T-helper 2 cell treated with Interferon-gamma antibody and Interleukin-4, amounts not matched to agents 100 ng/mL and 5 ng/mL, for 36 hours (primary cell): ENCODE results near the gene AUP1. TPM values are rescaled to one million over a fixed set of nuclear protein-coding genes. Genes with fewer than 3 reads are reported as not detected.

Experiments used
- intact Hi-C: fragments of 100-400 bp; cut with micrococcal nuclease; formaldehyde crosslinking; loops from one replicate; pipeline ENCODE4 v1.15.1; 2023
- total RNA-seq: library from RNA; stranded (reverse); gene quantifications from 2 replicates; pipeline ENCODE4 v1.2.3, GENCODE V29; 2022

The AUP1 gene
- total RNA-seq, 1 donor from 2014 or later, result 148 TPM

DNA sequence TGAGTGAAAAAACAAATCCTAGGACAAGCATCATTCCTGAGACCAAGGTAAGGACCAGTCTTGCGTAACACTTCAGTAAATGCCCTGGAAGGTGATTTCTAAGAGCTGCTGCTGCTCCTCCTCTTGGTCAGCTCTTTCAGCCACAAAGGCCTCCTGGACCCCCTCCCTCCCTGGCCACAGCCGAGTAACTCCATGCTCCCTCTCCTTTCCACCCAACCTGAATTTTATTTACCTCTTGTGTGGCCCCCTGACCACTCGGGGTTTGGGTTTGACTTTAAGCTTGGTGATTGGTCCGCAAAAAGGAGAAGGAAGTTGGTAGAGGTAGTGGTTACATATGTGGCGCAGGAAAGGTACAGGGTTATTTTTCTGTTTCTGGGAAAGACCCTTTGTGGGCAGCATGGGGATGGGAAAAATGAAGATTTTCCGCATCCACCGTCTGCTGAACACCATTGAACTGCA is 9.4 kb upstream of the AUP1 start:
- intact Hi-C loops, result no loop called here

DNA sequence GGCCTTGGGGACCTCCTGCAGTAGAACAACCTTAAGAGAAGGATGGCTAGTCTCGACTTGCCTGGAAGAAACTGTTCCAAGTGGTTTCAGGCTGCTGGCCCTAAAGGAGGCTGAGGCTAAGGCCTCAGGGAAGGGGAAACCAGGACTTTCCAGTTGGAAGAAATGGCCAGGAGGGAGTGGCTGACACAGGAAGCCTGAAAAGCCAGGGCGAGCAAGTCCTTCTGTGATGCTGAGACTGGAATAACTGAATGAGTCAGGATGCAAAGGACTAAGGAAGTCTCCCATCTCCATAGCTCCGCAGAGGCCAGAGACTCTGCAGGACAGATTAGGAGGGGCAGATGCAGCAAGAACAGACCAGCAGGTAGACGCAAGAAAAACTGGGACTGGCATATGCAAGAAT is 7.6 kb upstream of the AUP1 start:
- intact Hi-C loops, result no loop called here

DNA sequence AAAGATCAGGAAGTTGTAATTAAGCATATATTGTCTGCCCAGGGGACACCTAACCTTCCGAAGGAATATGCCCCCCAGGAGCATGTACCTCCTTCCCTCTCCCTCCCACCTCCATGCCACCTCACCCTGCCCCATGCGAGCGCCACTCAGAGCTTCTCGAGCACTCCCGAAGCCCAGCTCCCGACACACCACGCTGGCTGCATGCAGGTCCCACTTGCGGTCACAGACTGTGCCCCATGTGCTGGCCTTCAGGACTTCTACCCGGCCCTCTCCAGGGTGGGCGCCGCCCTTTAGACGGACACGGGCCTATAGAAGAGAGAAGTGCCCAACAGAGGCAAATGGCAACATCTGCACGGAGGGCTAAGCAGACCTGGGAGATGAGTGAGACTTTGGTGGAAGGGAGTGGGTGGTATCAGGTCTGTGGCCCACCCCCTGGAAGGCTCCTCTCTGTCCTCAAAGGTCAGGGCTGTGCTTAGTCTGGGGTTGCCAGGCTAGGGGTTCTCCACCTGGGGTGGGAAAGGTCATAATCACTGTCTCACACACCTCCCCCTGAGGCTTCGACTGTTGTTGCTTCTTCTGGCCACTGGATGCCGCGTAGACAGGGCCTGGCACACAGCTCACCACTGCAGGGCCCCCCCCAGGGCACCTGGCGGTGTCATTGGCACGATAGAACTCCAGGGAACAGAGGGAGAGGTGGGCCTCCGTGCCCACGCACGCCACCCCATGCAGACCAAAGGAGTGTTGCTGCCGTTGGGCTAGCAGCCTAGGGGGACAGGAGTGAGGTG is 6.9 kb upstream of the AUP1 start:
- intact Hi-C loops, result no loop called here

GRCh38 chr2:74535440-74535965 is 6.0 kb upstream of the AUP1 start:
- intact Hi-C loops, result no loop called here

- intact Hi-C loops, result loop anchor here (5.0 kb wide), 1 partner anchor 37 kb away; the partner anchor contains the start of gene LBX2
These were observed 4.9 kb upstream of the AUP1 start for GRCh38 chr2:74534411-74534810.

- intact Hi-C loops, result loop anchor here (5.0 kb wide), 1 partner anchor 36 kb away; the partner anchor contains the start of gene LBX2
These were observed 4.0 kb upstream of the AUP1 start for GRCh38 chr2:74533464-74533863.

DNA sequence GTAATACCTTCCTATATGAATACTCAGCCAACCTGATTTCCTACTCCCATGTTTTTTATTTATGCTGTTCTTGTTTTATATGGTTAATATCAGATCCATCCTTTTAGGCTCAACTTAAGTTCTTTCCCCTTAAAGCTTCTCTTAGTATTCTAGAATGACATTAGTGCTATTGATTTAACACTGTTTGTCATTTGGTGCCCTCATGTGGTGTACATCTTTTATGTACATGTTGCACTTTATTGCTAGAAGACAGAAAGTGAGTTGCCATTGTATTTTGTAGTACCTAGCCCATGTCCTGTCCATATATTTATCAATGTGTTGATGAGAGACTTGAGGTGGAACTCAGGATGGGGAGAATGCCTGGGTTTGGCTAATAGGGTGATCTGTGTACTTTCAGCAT is 2.7 kb upstream of the AUP1 start:
- intact Hi-C loops, result loop anchor here (1.0 to 5.0 kb wide), 2 partner anchors 35 to 282 kb away; partner anchors contain the start of gene LBX2

- intact Hi-C loops, result loop anchor here (1.0 to 5.0 kb wide), 2 partner anchors 34 to 281 kb away; partner anchors contain the start of gene LBX2
These were observed 2.2 kb upstream of the AUP1 start for GRCh38 chr2:74531666-74532065.

DNA sequence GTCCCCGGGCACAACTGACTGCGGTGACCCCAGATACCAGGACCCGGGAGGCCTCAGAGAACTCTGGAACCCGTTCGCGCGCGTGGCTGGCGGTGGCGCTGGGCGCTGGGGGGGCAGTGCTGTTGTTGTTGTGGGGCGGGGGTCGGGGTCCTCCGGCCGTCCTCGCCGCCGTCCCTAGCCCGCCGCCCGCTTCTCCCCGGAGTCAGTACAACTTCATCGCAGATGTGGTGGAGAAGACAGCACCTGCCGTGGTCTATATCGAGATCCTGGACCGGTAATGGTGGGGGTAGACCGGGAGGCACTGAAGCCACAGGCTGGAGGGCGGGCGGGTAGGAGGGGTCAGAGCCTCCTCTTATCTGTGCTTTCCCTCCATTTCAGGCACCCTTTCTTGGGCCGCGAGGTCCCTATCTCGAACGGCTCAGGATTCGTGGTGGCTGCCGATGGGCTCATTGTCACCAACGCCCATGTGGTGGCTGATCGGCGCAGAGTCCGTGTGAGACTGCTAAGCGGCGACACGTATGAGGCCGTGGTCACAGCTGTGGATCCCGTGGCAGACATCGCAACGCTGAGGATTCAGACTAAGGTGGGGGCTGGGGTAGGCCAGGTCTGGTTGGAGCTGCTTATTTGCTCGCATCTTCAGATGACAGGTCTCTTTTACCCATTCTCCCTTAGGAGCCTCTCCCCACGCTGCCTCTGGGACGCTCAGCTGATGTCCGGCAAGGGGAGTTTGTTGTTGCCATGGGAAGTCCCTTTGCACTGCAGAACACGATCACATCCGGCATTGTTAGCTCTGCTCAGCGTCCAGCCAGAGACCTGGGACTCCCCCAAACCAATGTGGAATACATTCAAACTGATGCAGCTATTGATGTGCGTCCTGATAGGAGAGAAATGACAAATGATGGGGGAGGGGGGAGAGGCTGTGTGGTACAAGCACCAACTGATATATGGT is 1.0 kb upstream of the AUP1 start:
- intact Hi-C loops, result loop anchor here (5.0 kb wide), 1 partner anchor 33 kb away; the partner anchor contains the start of gene LBX2

- intact Hi-C loops, result loop anchor here (1.0 to 2.0 kb wide), 10 partner anchors 14 to 792 kb away; partner anchors contain the start of genes C2orf81, DOK1, MRPL53 and PCGF1
These were observed 728 bp downstream of the AUP1 start for GRCh38 chr2:74528600-74529356.

GRCh38 chr2:74527741-74528140 is 1.8 kb downstream of the AUP1 start:
- intact Hi-C loops, result loop anchor here (2.0 kb wide), 1 partner anchor 791 kb away; the partner anchor contains the start of gene TPRKB

DNA sequence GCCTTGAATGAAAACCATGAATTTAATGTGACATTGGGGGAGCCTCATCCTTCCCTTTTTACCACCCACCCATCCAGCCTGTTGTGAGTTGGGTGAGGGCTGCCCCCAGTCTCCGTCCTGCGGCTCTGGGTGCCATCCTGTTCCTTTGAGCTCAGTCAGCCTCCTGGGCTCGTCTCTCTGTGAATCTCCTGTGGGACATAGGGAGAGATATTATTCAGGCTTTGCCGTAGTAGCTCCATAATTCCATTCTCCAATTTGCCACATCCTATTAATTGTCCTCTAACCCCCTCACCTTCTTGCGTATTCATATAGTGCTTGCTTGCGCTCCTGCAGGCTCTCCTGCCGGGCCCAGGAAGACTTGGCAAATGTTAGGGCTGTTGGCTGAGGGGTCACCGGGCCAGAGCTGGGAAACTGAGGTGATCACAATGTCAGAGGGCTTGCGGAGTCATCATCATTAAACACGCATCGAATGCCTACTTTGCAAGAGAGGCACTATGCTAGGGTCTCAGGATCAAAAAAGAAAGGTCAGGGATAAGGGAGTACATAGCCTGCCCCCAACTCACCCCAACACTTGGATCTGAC is 2.8 kb downstream of the AUP1 start:
- intact Hi-C loops, result no loop called here

- intact Hi-C loops, result no loop called here
These were observed 3.5 kb downstream of the AUP1 start, which contains the start of gene DQX1 for GRCh38 chr2:74525717-74526648. TSS of gene DQX1 (minus strand) at chr2:74526231. CDS start at chr2:74525729, 502 bp downstream.

DNA sequence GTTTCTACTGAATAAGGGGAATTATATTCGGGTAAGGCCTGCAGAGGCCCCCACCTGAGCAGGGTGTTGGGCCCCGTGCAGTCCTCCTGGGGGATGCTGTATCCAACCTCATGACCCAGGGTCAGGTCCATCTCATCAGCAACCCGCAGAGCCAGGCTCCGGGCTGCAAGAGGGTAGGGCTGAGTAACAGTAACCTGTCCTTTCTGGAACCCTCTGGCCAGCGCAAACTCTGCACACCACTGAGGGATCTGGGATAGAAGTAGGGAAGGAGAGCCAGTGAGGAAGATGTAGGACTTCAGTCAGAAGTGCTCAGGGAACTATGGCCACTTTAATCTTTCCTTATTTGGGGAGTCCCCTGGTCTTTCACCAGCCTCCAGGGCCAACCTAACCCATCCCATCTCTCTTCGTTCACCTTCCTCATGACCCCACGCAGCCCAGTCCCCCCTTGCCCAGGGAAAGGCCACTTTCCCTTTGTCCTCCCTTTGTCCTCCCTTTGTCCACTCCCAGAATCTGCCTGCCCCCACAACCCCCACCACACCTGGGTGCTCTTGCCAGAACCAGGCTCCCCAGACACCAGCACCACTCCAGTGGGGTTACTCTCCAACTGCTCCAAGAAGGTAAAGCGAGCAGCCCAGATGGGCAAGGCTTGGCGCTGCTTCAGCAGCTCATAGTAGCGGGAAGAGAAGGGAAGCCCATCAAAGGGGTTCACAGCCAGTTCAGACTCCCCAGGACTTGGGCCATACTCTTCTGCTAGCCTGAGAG is 4.4 kb downstream of the AUP1 start:
- intact Hi-C loops, result no loop called here

DNA sequence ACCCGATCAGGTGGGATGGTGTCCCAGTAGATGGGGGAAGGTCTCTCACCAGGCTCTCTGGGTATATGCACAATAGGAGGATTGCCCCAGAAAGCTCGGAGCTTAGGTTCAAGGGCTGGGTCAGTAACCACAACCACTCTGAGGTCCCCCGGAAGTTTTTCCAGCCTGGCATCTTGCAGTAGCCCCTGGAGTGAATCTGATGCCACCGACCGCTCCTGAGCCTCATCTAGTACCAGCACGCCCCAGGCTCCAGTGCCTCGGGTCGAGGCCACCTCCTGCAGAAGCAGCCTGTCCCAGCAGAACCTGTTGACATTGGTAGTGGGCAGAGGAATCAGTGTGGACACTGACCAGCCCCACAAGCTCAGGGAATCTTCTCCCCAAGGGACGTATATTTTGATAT is 5.5 kb downstream of the AUP1 start:
- intact Hi-C loops, result no loop called here

- intact Hi-C loops, result no loop called here
These were observed 7.0 kb downstream of the AUP1 start for GRCh38 chr2:74522516-74522915.

DNA sequence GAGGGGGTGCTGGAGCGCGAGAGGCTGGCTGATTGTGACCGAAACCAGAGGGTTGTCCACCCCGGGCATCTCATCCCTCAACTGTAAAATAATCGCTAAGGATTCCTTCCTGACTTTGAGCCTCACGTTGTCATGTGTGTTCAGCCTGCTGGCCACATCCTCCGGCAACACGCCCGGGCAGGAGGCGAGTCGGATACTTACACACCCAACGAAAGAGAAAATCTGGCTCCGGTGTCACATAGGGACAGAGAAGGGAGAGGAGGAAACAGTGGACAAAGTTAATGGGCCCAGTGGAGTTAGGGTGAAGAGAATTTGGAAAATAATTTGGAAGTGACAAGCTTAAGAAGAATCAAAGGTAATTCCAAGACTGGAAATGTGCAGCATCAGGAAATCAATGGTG is 12.9 kb downstream of the AUP1 start:
- intact Hi-C loops, result no loop called here

GRCh38 chr2:74515981-74516633 is 13.4 kb downstream of the AUP1 start:
- intact Hi-C loops, result loop anchor here (2.0 kb wide), 1 partner anchor 17 kb away; the partner anchor contains the start of gene LBX2
